ENCODE data around the gene FRMD4A. TPM values are rescaled to one million over a fixed set of nuclear protein-coding genes. Genes with fewer than 3 reads are reported as not detected.
"Not testable (repeated sequence)": the region's sequence is repeated elsewhere in the genome, so short reads cannot be mapped to it uniquely, and the experiment has no call there.

Gene FRMD4A
- total RNA-seq, 4 donors from 2014 or later = 4.4 to 7.1 (median 5.2) TPM

- intact Hi-C loops (cut with DNase I; ENCODE audit: low total_unique reads) = loop anchor here (1.0 to 10.0 kb wide), 3 partner anchors 63 to 169 kb away; no protein-coding TSS in a partner anchor
Measured at GRCh38 chr10:13957856-13958255, 372.9 kb downstream of the FRMD4A start.

DNA sequence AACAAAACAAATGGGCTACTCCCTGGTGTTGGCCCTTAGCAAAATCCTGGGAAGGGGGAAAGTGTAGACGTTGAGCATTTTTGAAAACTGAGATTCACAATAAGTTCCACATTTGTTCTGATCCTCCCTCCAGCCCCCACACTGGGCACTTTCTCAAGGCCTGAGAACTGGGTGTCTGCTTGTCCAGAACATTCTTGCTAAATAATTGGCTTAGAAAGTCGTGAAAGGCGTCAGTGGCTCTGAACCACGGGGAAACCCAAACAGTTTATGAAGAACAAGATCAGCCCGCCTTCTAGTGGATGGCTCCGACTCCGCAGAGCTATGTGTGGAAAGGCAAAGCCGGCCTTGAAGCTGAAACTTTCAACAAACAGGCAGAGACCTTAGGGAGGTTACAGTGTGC is 373.9 kb downstream of the FRMD4A start:
- H3K36me3 ChIP-seq = no peaks in the 10 kb centered on the region
- intact Hi-C loops (cut with DNase I; ENCODE audit: low total_unique reads) = loop anchor here (1.0 to 10.0 kb wide), 3 partner anchors 62 to 168 kb away; no protein-coding TSS in a partner anchor

More at GRCh38 chr10:13957856-13958255, 372.9 kb downstream of the FRMD4A start:
- in situ Hi-C loops (cut with MboI; ENCODE audit: low sequenced_read_pairs in 4 of 4) = loop anchor here in 2 of 4 donors (5.0 to 25.0 kb wide), 2 partner anchors 166 to 296 kb away; no protein-coding TSS in a partner anchor
- peaks cover 0 to 9% of the 10 kb centered on the region in 2 donors for H3K4me1 ChIP-seq
- H3K4me3 ChIP-seq = no peak overlapping the region
- H3K9me3 ChIP-seq = no peaks in the 10 kb centered on the region
- H3K27ac ChIP-seq = no peak overlapping the region
- ATAC-seq = no peak
- H3K36me3 ChIP-seq = no peaks in the 10 kb centered on the region
- DNase-seq = no peak
- TF ChIP-seq, protein P1, sequence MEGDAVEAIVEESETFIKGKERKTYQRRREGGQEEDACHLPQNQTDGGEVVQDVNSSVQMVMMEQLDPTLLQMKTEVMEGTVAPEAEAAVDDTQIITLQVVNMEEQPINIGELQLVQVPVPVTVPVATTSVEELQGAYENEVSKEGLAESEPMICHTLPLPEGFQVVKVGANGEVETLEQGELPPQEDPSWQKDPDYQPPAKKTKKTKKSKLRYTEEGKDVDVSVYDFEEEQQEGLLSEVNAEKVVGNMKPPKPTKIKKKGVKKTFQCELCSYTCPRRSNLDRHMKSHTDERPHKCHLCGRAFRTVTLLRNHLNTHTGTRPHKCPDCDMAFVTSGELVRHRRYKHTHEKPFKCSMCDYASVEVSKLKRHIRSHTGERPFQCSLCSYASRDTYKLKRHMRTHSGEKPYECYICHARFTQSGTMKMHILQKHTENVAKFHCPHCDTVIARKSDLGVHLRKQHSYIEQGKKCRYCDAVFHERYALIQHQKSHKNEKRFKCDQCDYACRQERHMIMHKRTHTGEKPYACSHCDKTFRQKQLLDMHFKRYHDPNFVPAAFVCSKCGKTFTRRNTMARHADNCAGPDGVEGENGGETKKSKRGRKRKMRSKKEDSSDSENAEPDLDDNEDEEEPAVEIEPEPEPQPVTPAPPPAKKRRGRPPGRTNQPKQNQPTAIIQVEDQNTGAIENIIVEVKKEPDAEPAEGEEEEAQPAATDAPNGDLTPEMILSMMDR (IDR thresholded peaks at IDR 0.05 in 4 of 5, conservative IDR thresholded peaks at IDR 0.05 in 1 of 5) = no peak
- no peak for TF ChIP-seq POLR2A (IDR thresholded peaks at IDR 0.05)
- H3K27me3 ChIP-seq = no peaks in the 10 kb centered on the region

GRCh38 chr10:13955409-13956068 is 375.2 kb downstream of the FRMD4A start:
- ATAC-seq (no peak), DNase-seq (no peak)
- H3K4me1 ChIP-seq = peaks cover 0 to 3% of the 10 kb centered on the region in 2 donors
- in situ Hi-C loops (cut with MboI; ENCODE audit: low sequenced_read_pairs in 4 of 4) = loop anchor here in 2 of 4 donors (5.0 to 25.0 kb wide), 2 partner anchors 163 to 293 kb away; no protein-coding TSS in a partner anchor
- no peak overlapping the region for H3K4me3 ChIP-seq
- H3K36me3 ChIP-seq = no peaks in the 10 kb centered on the region
- no peaks in the 10 kb centered on the region for H3K27me3 ChIP-seq
- H3K27ac ChIP-seq = peak overlapping the region in 2 of 4 donors; percentile 64 to 68
- TF ChIP-seq, protein P1 (IDR thresholded peaks at IDR 0.05 in 4 of 5, conservative IDR thresholded peaks at IDR 0.05 in 1 of 5) = no peak
- no peak for TF ChIP-seq POLR2A (IDR thresholded peaks at IDR 0.05)
- H3K9me3 ChIP-seq = no peaks in the 10 kb centered on the region
- intact Hi-C loops (cut with DNase I; ENCODE audit: low total_unique reads) = loop anchor here (10.0 kb wide), 2 partner anchors 61 to 119 kb away; no protein-coding TSS in a partner anchor

More for the DNA sequence above, 373.9 kb downstream of the FRMD4A start:
- TF ChIP-seq, protein P1 (IDR thresholded peaks at IDR 0.05 in 4 of 5, conservative IDR thresholded peaks at IDR 0.05 in 1 of 5) = peak in 3 of 5 experiments; percentile 25 to 34 (median 26)
- TF ChIP-seq POLR2A (IDR thresholded peaks at IDR 0.05) = no peak
- no peaks in the 10 kb centered on the region for H3K27me3 ChIP-seq
- H3K9me3 ChIP-seq = no peaks in the 10 kb centered on the region
- no peak overlapping the region for H3K4me3 ChIP-seq
- in situ Hi-C loops (cut with MboI; ENCODE audit: low sequenced_read_pairs in 4 of 4) = loop anchor here in 2 of 4 donors (5.0 to 25.0 kb wide), 2 partner anchors 165 to 295 kb away; no protein-coding TSS in a partner anchor
- peak overlapping the region; percentile 38 to 68 (median 62) for H3K27ac ChIP-seq
- peak; percentile 66 to 78 for DNase-seq
- peaks cover 0 to 9% of the 10 kb centered on the region in 2 donors for H3K4me1 ChIP-seq
- peak; percentile 79 to 85 for ATAC-seq

DNA sequence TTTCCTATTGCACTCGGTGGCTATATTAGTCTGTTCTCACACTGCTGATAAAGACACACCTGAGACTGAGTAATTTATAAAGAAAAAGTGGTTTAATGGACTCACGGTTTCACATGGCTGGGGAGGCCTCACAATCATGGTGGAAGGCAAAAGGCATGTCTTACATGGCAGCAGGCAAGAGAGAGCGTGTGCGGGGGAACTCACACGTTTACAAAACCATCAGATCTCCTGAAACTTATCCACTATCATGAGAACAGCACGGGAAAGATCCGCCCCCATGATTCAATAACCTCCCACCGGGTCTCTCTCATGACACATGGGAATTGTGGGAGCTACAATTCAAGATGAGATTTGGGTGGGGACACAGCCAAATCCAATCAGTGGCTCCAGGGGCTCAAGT is 376.5 kb downstream of the FRMD4A start:
- intact Hi-C loops (cut with DNase I; ENCODE audit: low total_unique reads) = loop anchor here (10.0 kb wide), 2 partner anchors 59 to 121 kb away; no protein-coding TSS in a partner anchor
- not testable (repeated sequence) for DNase-seq, H3K36me3 ChIP-seq

DNA sequence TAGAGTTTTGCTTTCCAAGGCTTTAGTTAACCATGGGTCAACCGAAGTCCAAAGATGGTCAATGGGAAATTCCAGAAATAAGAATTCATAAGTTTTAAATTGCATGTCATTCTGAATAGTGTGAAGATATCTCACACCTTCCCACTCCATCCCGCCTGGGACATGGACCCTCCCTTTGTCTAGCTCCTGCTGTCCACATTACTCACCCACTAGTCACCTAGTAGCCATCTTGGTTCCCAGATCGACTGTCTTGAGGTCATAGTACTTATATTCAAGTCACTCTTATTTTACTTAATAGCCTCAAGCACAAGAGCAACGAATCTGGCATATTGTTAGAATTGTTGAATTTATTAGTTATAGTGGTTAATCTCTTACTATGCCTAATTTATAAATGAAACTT is 377.4 kb downstream of the FRMD4A start:
- Histone ChIP-seq H3K27me3 (no peaks in the 10 kb centered on the region), H3K9me3 (no peaks in the 10 kb centered on the region), H3K4me3 (no peak overlapping the region), H3K36me3 (no peaks in the 10 kb centered on the region), H3K4me1 (no peaks in the 10 kb centered on the region), H3K27ac (no peak overlapping the region)
- TF ChIP-seq, protein P1 (IDR thresholded peaks at IDR 0.05 in 4 of 5, conservative IDR thresholded peaks at IDR 0.05 in 1 of 5) = no peak
- no peak for TF ChIP-seq POLR2A (IDR thresholded peaks at IDR 0.05)
- DNase-seq = no peak
- in situ Hi-C loops (cut with MboI; ENCODE audit: low sequenced_read_pairs in 4 of 4) = loop anchor here in 1 of 4 donors (25.0 kb wide), 1 partner anchor 291 kb away; no protein-coding TSS in a partner anchor
- no peak for ATAC-seq
- intact Hi-C loops (cut with DNase I; ENCODE audit: low total_unique reads) = loop anchor here (10.0 kb wide), 2 partner anchors 59 to 121 kb away; no protein-coding TSS in a partner anchor

More for the DNA sequence above, 376.5 kb downstream of the FRMD4A start:
- in situ Hi-C loops (cut with MboI; ENCODE audit: low sequenced_read_pairs in 4 of 4) = loop anchor here in 1 of 4 donors (25.0 kb wide), 1 partner anchor 292 kb away; no protein-coding TSS in a partner anchor
- H3K4me3 ChIP-seq, H3K27me3 ChIP-seq, ATAC-seq, H3K4me1 ChIP-seq, H3K9me3 ChIP-seq, H3K27ac ChIP-seq: not testable (repeated sequence)
